Right cardiac atrium (tissue), 5 donors: ENCODE results near the gene ZCCHC17. TPM values are rescaled to one million over a fixed set of nuclear protein-coding genes. Genes with fewer than 3 reads are reported as not detected.
A peak's percentile ranks its signal among the peaks of the same experiment; 100 is the strongest.
"Not testable (repeated sequence)": the region's sequence is repeated elsewhere in the genome, so short reads cannot be mapped to it uniquely, and the experiment has no call there.

Experiments
- ATAC-seq, 2 donors: fragments of 200-7000 bp; cut with Tn5 transposase; one replicate each; pipeline versions ENCODE4 v1.8.0 to v1.9.1; 2020; ENCODE audit warnings: moderate library complexity in 2 of 2, mild to moderate bottlenecking in 1 of 2
- DNase-seq, 3 donors: peaks; one replicate each; pipeline ENCODE4 v3.0.0-alpha.2; 2020
- H3K27ac ChIP-seq: one replicate; pipeline ENCODE4 v1.5.1; 2013; ENCODE audit warnings: mild to moderate bottlenecking, low read length, control low read depth, moderate library complexity
- H3K27me3 ChIP-seq: one replicate; pipeline ENCODE4 v1.6.1; 2013; ENCODE audit not compliant: control insufficient read depth, insufficient read depth
- H3K4me1 ChIP-seq: one replicate; pipeline ENCODE4 v1.6.1; 2013; ENCODE audit warnings: low read length; ENCODE audit not compliant: control insufficient read depth, insufficient read depth
- H3K4me3 ChIP-seq: one replicate; pipeline ENCODE4 v1.5.1; 2013; ENCODE audit warnings: low read length, control low read depth
- H3K9me3 ChIP-seq: one replicate; pipeline ENCODE4 v1.6.1; 2013; ENCODE audit warnings: low read length; ENCODE audit not compliant: control insufficient read depth
- WGBS: extraction: QIAGEN DNeasy Blood & Tissue Kit; methylation state at CpG from one replicate; pipeline ENCODE4 v1.1.7; 2013; 5-methylcytosine and 5-hydroxymethylcytosine counted together
- intact Hi-C, 4 donors: fragments of 100-400 bp; cut with DNase I; formaldehyde crosslinking; loops; one replicate each; pipeline versions ENCODE4 v1.11.0 to v1.14.0; 2022 to 2023
- polyA plus RNA-seq: library from polyadenylated mRNA; stranded (reverse); fragments of 200-250 nt; gene quantifications from one replicate; pipeline ENCODE4 v1.2.3, GENCODE V29; 2013
- total RNA-seq, 4 donors: library from RNA; stranded (reverse); fragmentation: NEBNext Ultra II Directional; extraction: Animal tissue kit (Norgen Biotek cat#: 25700); gene quantifications; one replicate each; pipeline ENCODE4 v1.2.1, GENCODE V29; 2021
- donor health status: healthy with polysubstance abuse.
- donor health status: DM: no; HTN: yes; CAD: no.
- donor health status: DM: no; HTN: no; CAD: no.
- donor health status: DM: no; HTN: yes; CAD: no; lungs with severe emphysema.
- donor health status: DM: yes; HTN: yes; CAD: no.

ZCCHC17 gene
- total and polyA plus RNA-seq, 5 donors = 14.7 to 23.5 (median 20.3) TPM

DNA sequence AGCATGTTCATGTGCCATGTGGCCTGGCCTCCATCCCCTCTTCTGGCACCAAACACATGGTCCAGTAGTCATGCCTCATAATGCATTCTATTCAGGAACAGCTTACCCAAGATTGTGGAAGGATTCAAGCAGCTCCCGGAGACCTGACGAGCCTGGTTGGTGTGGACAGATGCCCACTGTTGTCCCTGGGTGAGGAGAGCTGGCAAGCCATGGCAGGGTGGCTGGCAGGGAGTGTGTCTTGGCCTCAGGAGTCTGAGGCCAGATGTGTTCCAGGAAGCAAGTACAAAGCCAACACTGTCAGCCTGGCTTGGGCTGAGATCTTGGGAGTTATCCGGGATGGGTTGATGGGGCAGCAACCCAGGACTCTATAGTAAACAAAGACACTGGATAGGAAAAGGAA, 83.3 kb downstream of the ZCCHC17 start:
- peak overlapping the region; percentile 25 for H3K27ac ChIP-seq
- intact Hi-C loops = no loop called here
- no peak for ATAC-seq

DNA sequence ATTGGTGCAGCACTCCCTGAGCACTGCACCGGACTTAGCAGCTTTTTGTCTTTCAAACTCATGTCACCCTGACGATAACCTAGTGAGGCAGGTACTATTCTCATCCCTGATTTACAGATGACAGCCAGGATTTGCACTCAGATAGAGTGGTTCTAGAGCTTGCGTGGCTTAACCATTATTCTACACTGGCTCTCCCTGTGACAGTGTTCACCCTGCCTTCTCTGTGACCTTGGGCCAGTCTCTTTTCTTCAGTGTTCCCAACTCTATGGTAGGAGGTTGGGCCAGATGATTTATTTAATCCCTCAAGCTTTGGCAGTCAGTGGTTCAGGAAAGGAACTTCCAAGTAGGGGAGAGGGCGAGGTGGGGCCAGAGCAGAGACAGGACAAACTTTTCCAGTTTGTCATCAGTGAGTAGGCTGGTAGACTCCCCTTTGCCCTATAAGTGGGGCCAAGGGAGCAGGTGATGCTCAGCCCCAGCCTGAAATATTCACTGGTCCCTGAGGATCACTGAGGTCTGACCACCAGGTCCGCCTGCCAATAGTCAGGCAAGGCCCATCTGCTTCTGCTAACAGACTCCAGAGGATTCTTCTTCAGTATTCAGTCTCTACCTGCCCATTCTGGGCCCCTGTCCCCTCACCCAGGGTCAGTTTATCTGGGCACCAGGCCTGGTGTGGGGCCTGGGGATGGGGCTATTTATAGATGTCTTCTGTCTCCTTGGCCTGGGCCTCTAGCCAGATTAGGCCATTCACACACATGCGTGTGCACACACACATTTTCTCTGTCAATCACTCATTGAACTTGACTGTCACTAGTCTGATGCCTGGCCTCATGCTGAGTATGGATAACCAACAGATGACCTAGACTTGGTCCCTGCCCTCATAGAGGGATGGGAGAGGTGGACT, 84.8 kb downstream of the ZCCHC17 start:
- Histone ChIP-seq H3K27me3 (no peaks in the 10 kb centered on the region), H3K4me3 (no peak overlapping the region), H3K27ac (peak overlapping the region; percentile 99), H3K9me3 (no peaks in the 10 kb centered on the region), H3K4me1 (peaks cover 12% of the 10 kb centered on the region)
- intact Hi-C loops = no loop called here
- DNase-seq (peak; percentile 45 to 73 (median 66)), ATAC-seq (peak; percentile 80 to 84)
- WGBS = 63% methylated on average over 6 of the region's 6 CpGs

More for the DNA sequence above, 83.3 kb downstream of the ZCCHC17 start:
- Histone ChIP-seq H3K27me3 (no peaks in the 10 kb centered on the region), H3K4me3 (no peak overlapping the region), H3K4me1 (peaks cover 12% of the 10 kb centered on the region), H3K9me3 (no peaks in the 10 kb centered on the region)
- 59% methylated on average over 3 of the region's 3 CpGs for WGBS
- DNase-seq = no peak

DNA sequence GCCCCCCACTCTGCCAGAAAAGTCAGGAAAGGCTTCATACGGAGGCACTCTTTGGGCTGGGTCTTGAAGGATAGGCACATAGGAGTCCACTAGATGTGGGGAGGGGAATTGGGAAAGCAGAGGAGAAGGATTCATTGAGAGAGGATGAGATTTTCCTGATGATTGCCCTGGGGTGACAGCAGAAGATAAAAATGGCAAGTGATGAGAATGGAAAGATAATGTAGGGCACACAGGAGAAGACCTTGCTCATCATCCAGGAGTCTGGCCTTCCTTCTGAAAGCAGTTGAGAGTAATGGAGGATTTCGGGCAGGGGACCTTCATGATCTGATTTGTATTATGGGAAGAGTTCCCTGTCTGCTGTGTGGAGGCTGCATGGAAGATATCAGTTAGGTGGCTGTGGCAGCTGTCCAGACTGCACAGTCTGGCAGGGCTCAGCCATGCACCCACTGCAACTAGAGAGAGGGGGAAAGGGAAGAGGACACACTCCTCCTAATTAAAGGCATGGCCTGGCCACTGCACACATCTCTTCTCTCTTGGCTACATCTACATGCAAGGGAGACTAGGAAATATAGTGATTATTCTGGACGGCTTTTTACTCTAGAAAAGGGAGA, 85.7 kb downstream of the ZCCHC17 start:
- intact Hi-C loops = no loop called here
- no peak overlapping the region for H3K4me3 ChIP-seq
- 65% methylated on average over 3 of the region's 3 CpGs for WGBS

DNA sequence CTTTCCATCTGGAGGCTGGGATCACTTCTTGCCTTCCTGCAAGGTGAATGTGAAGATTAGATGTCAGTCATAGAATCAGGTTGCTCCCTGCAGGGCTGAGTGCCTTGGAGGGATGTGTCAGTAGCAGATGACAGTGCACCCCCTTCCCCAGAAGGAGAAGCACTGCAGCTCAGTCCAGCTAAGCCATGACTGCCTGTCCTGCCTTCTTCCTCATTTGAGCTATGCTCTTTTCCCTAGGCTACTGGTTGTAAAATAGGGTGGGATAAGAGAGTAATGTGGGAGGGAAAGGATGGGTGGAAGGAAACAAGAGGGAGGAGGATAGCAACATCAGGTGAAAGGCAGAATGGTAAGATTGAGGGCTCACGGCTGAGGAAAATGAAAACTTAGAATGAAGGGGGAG, 87.1 kb downstream of the ZCCHC17 start:
- 93% methylated on average over 1 of the region's 1 CpG for WGBS
- no peaks in the 10 kb centered on the region for H3K27me3 ChIP-seq
- DNase-seq = no peak
- intact Hi-C loops = no loop called here
- peak overlapping the region; percentile 77 for H3K27ac ChIP-seq
- H3K4me3 ChIP-seq = no peak overlapping the region
- no peak for ATAC-seq
- H3K4me1 ChIP-seq = peaks cover 12% of the 10 kb centered on the region
- H3K9me3 ChIP-seq = no peaks in the 10 kb centered on the region

More for the DNA sequence above, 85.7 kb downstream of the ZCCHC17 start:
- Histone ChIP-seq H3K27me3 (no peaks in the 10 kb centered on the region), H3K27ac (peak overlapping the region; percentile 99), H3K9me3 (no peaks in the 10 kb centered on the region), H3K4me1 (peaks cover 12% of the 10 kb centered on the region)
- peak; percentile 69 to 76 for ATAC-seq
- peak; percentile 41 to 73 (median 71) for DNase-seq

DNA sequence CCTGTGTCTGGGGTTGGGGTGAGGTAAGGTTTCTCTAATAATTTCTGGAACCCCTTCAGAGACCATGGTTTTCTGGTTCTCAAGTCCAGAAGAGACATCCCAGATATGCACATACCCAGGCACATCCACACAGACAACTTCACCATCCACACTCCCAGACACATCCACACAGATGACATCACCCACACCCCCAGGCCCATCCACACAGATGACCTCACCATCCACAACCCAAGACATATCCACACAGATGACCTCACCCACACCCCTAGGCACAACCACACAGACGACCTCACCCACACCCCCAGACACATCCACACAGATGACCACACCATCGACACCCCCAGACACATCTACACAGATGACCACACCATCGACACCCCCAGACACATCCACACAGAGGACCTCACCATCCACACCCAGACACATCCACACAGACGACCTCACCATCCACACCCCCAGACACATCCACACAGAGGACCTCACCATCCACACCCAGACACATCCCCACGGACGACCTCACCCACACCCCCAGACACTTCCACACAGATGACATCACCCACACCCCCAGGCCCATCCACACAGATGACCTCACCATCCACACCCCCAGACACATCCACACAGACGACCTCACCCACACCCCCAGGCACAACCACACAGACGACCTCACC, 89.9 kb downstream of the ZCCHC17 start:
- H3K27me3 ChIP-seq = not testable (repeated sequence)

DNA sequence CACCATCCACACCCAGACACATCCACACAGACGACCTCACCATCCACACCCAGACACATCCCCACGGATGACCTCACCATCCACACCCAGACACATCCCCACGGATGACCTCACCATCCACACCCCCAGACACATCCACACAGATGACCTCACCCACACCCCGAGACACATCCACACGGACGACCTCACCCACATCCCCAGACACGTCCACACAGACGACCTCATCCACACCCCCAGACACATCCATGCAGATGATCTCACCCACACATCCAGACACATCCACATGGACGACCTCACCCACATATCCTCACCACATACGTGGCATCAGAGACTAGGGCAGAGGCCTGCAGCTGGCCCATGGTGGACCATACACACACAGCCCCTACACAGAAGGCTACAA, 90.8 kb downstream of the ZCCHC17 start:
- H3K27me3 ChIP-seq = no peaks in the 10 kb centered on the region
- H3K27ac ChIP-seq = no peak overlapping the region
- H3K4me1 ChIP-seq = peaks cover 4% of the 10 kb centered on the region
- DNase-seq = no peak
- intact Hi-C loops = no loop called here
- 59% methylated on average over 10 of the region's 10 CpGs for WGBS
- no peaks in the 10 kb centered on the region for H3K9me3 ChIP-seq
- ATAC-seq = no peak
- no peak overlapping the region for H3K4me3 ChIP-seq

More for the DNA sequence above, 89.9 kb downstream of the ZCCHC17 start:
- 75% methylated on average over 8 of the region's 8 CpGs for WGBS
- H3K27ac ChIP-seq, H3K4me3 ChIP-seq, DNase-seq, H3K9me3 ChIP-seq, ATAC-seq, H3K4me1 ChIP-seq, intact Hi-C loops: not testable (repeated sequence)

DNA sequence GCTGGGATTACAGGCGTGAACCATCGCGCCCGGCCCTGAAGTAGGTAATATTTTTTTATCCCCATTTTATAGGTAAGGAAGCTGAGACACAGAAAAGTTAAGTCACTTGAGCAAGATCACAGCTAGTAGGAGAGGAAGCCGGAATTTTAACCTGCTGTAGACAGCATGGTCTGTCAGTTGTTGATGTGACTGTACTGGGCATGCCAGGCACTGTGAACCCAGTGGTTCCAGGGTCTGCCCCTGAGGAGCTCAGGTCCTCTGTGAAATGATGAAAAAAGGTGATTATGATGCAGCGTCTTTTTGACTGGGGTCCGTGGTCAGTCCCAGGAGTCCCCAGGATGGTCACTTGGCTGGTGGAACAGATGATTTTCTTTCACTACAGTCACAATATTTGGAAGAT, 92.8 kb downstream of the ZCCHC17 start:
- no peak overlapping the region for H3K4me3 ChIP-seq
- H3K27me3 ChIP-seq = no peaks in the 10 kb centered on the region
- no peak overlapping the region for H3K27ac ChIP-seq
- no peaks in the 10 kb centered on the region for H3K9me3 ChIP-seq
- H3K4me1 ChIP-seq = no peaks in the 10 kb centered on the region
- 92% methylated on average over 7 of the region's 7 CpGs for WGBS
- DNase-seq (no peak), ATAC-seq (no peak)
- intact Hi-C loops = loop anchor here in 1 of 4 donors (10.0 kb wide), 1 partner anchor 155 kb away; no protein-coding TSS in a partner anchor

DNA sequence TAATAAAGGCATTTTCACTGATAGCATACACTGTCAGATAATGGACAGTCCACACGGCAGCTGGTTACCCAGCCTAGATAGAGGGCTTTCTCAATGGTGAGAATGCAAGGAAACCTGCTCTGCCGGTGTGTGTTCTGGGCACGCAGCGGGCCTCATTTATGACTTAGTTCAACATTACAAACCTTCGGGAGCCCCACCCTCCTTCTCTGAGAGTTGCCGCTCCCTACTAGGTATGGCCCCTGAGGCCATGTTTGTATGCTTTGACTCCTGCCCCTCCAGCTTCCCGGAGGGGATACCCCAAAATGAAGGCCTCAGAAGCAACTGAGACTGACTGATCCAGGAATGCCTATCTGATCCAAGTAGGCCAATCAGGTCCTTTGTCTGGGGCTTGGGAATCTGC, 93.2 kb downstream of the ZCCHC17 start:
- ATAC-seq (no peak), DNase-seq (no peak)
- peaks cover 2% of the 10 kb centered on the region for H3K4me1 ChIP-seq
- no peaks in the 10 kb centered on the region for H3K27me3 ChIP-seq
- intact Hi-C loops = loop anchor here in 1 of 4 donors (10.0 kb wide), 1 partner anchor 155 kb away; no protein-coding TSS in a partner anchor
- 90% methylated on average over 7 of the region's 7 CpGs for WGBS
- H3K9me3 ChIP-seq = no peaks in the 10 kb centered on the region
- no peak overlapping the region for H3K27ac ChIP-seq
- H3K4me3 ChIP-seq = no peak overlapping the region

DNA sequence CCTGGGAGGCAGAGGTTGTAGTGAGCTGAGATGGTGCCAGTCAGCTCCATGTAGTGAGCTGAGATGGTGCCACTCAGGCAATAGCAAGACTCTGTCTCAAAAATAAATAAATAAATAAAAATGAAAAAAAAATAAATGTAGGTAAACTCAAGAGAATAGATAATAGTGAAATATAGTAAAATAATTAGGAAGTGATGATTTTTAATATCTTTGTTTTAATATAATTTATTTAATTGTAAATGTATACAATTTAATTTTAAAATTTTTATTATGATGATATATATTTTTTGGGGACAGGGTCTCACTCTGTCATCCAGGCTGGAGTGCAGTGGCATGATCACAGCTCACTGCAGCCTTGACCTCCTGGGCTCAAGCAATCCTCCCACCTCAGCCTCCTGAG, 96.6 kb downstream of the ZCCHC17 start:
- Histone ChIP-seq H3K27me3 (no peaks in the 10 kb centered on the region), H3K9me3 (no peaks in the 10 kb centered on the region), H3K27ac (no peak overlapping the region), H3K4me3 (no peak overlapping the region), H3K4me1 (peaks cover 2% of the 10 kb centered on the region)
- intact Hi-C loops = loop anchor here in 1 of 4 donors (10.0 kb wide), 1 partner anchor 151 kb away; no protein-coding TSS in a partner anchor
- no peak for ATAC-seq
- DNase-seq = no peak

DNA sequence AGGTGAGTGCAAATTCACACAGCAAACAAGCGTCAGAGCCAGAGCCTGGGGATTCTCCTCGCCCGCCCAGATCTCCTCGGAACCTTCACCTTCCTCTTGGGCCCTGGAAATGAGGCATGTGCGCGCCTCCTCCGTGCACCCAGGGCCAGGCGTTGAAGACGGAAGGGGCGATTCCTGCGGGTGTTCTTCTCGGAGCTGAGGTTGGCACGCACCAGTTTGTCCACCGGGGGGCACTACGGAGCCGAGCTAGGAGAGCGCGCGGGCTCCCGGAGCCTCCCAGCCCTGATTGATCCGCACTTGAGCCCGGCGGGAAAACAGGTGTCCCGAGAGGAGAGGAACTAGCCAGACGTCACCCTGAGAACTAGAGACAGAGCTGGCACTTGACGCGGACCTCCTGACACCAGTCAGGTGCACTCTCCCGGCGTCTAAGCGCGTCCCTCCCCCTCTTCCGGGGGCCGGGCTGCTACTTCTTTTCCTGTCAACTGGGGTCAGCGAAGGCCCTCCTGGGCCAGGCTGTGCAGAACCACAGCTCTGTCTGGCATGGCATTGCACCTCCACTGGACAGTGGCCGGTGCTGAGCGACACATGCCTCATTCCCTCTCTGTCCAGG, 97.9 kb downstream of the ZCCHC17 start:
- peaks cover 2% of the 10 kb centered on the region for H3K4me1 ChIP-seq
- DNase-seq (peak; percentile 80 to 93 (median 91)), ATAC-seq (peak; percentile 89 to 95)
- intact Hi-C loops = loop anchor here in 2 of 4 donors (2.0 to 10.0 kb wide), 2 partner anchors 26 to 150 kb away; no protein-coding TSS in a partner anchor
- peak overlapping the region; percentile 36 for H3K4me3 ChIP-seq
- no peaks in the 10 kb centered on the region for H3K27me3 ChIP-seq
- peak overlapping the region; percentile 11 for H3K27ac ChIP-seq
- 2% methylated on average over 36 of the region's 36 CpGs for WGBS
- H3K9me3 ChIP-seq = no peaks in the 10 kb centered on the region
